Type B pancreatic cell (in vitro differentiated cells): ENCODE data around the gene CFAP57. TPM values are rescaled to one million over a fixed set of nuclear protein-coding genes. Genes with fewer than 3 reads are reported as not detected.
A peak's percentile ranks its signal among the peaks of the same experiment; 100 is the strongest.

Experiments used
- DNase-seq: peaks from one replicate; pipeline ENCODE4 v3.0.0; 2021; ENCODE audit warnings: mixed read lengths; ENCODE audit not compliant: unreplicated experiment; ENCODE audit errors: extremely low spot score
- H3K27ac Mint-ChIP-seq: 2 replicates; pipeline ENCODE4 v1.8.0; 2021; ENCODE audit warnings: mild to moderate bottlenecking, mixed read lengths
- H3K27me3 Mint-ChIP-seq: 2 replicates; pipeline ENCODE4 v1.8.0; 2021; ENCODE audit warnings: mixed read lengths
- H3K36me3 Mint-ChIP-seq: 2 replicates; pipeline ENCODE4 v1.8.0; 2021; ENCODE audit warnings: mixed read lengths
- H3K4me1 Mint-ChIP-seq: one replicate; pipeline ENCODE4 v1.8.0; 2021; ENCODE audit warnings: mixed read lengths; ENCODE audit not compliant: unreplicated experiment
- H3K4me3 Mint-ChIP-seq: 2 replicates; pipeline ENCODE4 v1.8.0; 2021; ENCODE audit warnings: mild to moderate bottlenecking, mixed read lengths
- H3K9me3 Mint-ChIP-seq: 2 replicates; pipeline ENCODE4 v1.8.0; 2021; ENCODE audit warnings: mixed read lengths
- CTCF ChIP-seq: fragments of 200-600 bp; sonication (generic); conservative IDR thresholded peaks from 2 replicates; pipeline ENCODE4 v1.5.0; 2021; ENCODE audit warnings: antibody characterized with exemption, mild to moderate bottlenecking
- total RNA-seq: library from RNA; stranded (reverse); gene quantifications from 2 replicates; pipeline ENCODE4 v1.2.1, GENCODE V29; 2021; ENCODE audit warnings: low replicate concordance

CFAP57 gene
- total RNA-seq, 1 donor from 2014 or later: 1.8 TPM

DNA sequence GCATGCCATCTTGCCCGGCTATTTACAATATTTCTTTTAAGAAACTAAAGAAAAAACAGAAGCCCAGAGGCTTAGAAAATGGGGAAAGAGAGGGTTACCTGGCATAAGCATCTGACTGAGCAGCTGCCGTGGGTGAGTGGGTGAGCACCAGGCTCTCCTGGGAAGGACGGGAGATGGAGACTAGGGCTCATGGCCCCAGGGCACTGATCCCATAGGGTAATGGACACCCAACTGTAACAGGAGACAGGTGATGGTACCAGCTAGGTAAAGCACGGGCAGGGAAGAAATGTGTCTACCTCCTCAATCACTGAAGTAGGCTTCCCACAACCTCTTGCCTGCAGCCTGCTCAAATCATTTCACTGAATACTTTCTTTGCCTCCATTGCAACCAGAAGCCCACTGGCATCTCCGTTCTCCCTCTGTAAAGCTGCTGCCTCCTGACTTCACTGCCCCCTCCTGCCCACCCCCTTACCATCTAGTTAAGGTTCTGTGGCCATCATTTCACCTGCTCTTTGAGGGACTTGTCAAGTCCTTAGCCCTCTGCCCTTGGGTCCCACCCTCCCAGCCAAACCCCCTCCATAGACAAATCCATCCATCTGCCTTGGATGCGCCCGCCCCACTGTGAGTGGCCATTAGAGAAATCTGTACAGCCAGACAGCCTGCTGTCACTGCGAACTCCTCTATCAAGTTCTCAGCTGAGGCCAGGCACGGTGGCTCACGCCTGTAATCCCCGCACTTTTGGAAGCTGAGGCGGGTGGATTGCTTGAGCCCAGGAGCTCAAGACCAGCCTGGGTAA is 103.9 kb downstream of the CFAP57 start:
- Mint-ChIP-seq H3K4me3 (no peak overlapping the region), H3K27ac (peak overlapping the region; percentile 11), H3K9me3 (no peaks in the 10 kb centered on the region), H3K27me3 (no peaks in the 10 kb centered on the region), H3K4me1 (peaks cover 19% of the 10 kb centered on the region), H3K36me3 (peaks cover 4% of the 10 kb centered on the region)
- no peak for TF ChIP-seq CTCF
- no peak for DNase-seq

DNA sequence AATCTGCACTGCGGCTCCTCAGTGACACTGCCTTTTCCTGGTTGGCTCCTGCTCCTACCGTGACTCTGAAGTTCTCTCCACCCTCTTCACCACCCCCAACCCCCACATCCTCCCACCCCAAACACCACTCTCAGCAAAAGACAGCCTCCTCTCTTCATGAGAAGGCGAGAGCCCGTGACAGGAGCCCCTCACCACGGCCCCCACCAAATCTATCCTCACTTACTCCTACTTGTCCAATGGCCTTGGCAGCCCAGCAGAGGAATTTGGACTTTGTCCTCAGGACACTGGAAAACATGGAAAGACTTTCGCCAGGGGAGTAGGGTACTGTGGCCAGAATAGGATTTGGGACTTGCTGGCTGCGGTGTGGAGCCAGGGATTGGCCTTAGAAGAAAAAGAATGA is 104.5 kb downstream of the CFAP57 start:
- no peak overlapping the region for H3K4me3 Mint-ChIP-seq
- peaks cover under 1% of the 10 kb centered on the region for H3K36me3 Mint-ChIP-seq
- no peaks in the 10 kb centered on the region for H3K9me3 Mint-ChIP-seq
- TF ChIP-seq CTCF: no peak
- H3K4me1 Mint-ChIP-seq: peaks cover 12% of the 10 kb centered on the region
- H3K27me3 Mint-ChIP-seq: no peaks in the 10 kb centered on the region
- no peak for DNase-seq
- peak overlapping the region; percentile 11 for H3K27ac Mint-ChIP-seq

DNA sequence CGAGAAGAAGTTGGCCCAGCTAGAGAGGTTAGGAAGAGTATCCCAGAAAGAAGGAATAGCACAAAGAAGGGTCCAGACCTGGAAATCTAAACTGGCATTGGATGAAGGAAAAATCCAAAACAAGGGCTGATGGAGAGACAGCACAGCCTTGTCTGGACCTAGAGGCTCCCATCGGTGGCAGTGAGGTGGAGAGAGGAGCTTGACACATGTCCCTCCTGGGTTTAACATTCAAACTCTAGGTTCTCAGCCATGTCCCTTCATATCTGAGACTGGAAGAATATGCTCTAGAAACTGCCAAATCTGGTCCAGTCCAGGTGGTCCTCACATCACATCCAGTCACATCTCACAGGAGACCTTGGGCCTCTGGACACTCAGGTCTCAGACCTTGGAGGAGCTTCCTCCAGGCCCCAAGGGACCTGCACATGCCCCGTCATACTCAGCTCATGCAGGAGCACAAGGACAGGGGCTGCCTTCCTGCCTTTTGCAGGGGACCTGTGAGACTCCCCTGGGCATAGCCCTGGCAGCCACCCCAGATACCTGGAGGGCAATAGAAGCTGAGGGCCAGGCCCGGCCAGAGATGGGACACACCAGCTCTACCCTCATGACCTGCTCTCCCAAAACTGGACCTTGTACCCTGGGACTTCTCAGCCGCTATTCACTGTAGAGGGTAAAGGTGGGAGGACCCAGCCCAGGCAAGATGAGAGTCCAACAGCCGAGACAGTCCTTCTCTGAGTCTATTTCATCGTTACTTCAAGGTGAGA is 105.2 kb downstream of the CFAP57 start:
- Mint-ChIP-seq H3K36me3 (no peaks in the 10 kb centered on the region), H3K9me3 (no peaks in the 10 kb centered on the region), H3K4me1 (peaks cover 10% of the 10 kb centered on the region), H3K27ac (peak overlapping the region; percentile 11), H3K4me3 (no peak overlapping the region), H3K27me3 (no peaks in the 10 kb centered on the region)
- TF ChIP-seq CTCF: no peak
- DNase-seq: no peak

DNA sequence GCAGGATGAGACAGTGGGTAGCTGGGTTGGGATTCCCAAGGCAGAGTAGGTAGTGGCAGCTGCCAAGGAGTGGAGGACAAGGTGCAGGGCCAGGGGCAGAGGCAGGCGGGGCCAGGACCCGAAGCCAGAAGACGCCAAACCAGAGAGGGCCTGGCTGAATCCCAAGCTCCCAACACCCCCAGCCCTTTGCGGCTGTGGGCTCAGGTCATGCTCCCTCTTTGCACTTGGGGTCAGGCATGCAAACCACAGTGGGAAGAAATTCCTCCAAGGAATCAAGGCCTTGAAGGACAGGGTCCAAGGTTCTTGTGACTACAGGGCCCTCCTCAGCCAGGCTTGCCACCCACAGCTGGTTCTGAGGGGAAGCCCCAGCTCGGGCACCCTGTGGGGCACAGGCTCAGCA is 107.0 kb downstream of the CFAP57 start:
- Mint-ChIP-seq H3K27ac (no peak overlapping the region), H3K27me3 (no peaks in the 10 kb centered on the region), H3K4me1 (peaks cover 11% of the 10 kb centered on the region), H3K9me3 (no peaks in the 10 kb centered on the region), H3K36me3 (no peaks in the 10 kb centered on the region), H3K4me3 (no peak overlapping the region)
- no peak for TF ChIP-seq CTCF
- DNase-seq: no peak

DNA sequence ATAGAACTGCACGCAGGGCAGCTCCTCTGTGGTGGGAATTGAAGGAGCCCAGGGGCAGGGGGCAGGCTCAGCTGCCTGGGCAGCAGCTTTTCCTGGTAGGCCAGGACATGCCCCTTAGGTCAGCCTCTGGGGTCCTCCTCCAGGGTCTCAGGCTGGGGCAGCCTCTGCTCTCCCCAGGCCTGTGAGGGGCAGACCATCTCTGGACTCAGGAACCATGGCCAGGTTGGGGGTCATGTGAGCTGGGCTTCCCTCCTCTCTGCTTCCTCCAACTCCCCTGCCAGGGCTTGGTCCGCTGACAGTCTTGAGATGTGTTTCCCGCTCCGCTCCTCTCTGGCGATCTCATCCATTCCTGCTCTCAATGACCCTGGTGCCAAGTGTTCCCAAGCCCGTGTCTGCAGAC is 107.5 kb downstream of the CFAP57 start:
- Mint-ChIP-seq H3K9me3 (no peaks in the 10 kb centered on the region), H3K27me3 (no peaks in the 10 kb centered on the region), H3K4me3 (no peak overlapping the region), H3K27ac (no peak overlapping the region), H3K4me1 (peaks cover 12% of the 10 kb centered on the region), H3K36me3 (no peaks in the 10 kb centered on the region)
- TF ChIP-seq CTCF: no peak
- DNase-seq: no peak
